Psoas muscle (tissue), 8 donors: ENCODE data around the gene TSPAN11. TPM values are rescaled to one million over a fixed set of nuclear protein-coding genes. Genes with fewer than 3 reads are reported as not detected.

Experiments used
- ATAC-seq, 4 donors: fragments of 200-7000 bp; cut with Tn5 transposase; one replicate each; pipeline ENCODE4 v1.9.1; 2020; ENCODE audit warnings: moderate library complexity in 3 of 4, mild to moderate bottlenecking in 2 of 4
- DNase-seq, 2 donors: peaks; one replicate each; pipeline ENCODE4 v3.0.0-alpha.2; 2020
- H3K27ac ChIP-seq: fragments of 200-600 bp; one replicate; pipeline ENCODE4 v1.8.0; 2022
- H3K27me3 ChIP-seq, 3 donors: fragments of 200-600 bp in 1 of 3; one replicate each; pipeline versions ENCODE4 v1.6.1 to v1.8.0; 2013 to 2022; ENCODE audit warnings: low read length in 2 of 3, mild to moderate bottlenecking in 2 of 3, moderate library complexity in 1 of 3; ENCODE audit not compliant: insufficient read depth in 3 of 3
- H3K36me3 ChIP-seq, 2 donors: fragments of 200-600 bp in 1 of 2; one replicate each; pipeline versions ENCODE4 v1.6.1 to v1.8.0; 2013 to 2022; ENCODE audit warnings: low read depth in 1 of 2, mild to moderate bottlenecking in 1 of 2, moderate library complexity in 1 of 2; ENCODE audit not compliant: insufficient read depth in 1 of 2
- H3K4me1 ChIP-seq: fragments of 200-600 bp; one replicate; pipeline ENCODE4 v1.8.0; 2022
- H3K4me3 ChIP-seq: fragments of 200-600 bp; one replicate; pipeline ENCODE4 v1.8.0; 2022; ENCODE audit warnings: mild to moderate bottlenecking
- H3K9me3 ChIP-seq: fragments of 200-600 bp; one replicate; pipeline ENCODE4 v1.8.0; 2022
- WGBS, 3 donors: extraction: QIAGEN DNeasy Blood & Tissue Kit; methylation state at CpG; one replicate each; pipeline versions ENCODE4 v1.1.6 to v1.1.7; 2013; 5-methylcytosine and 5-hydroxymethylcytosine counted together
- intact Hi-C, 2 donors: fragments of 100-400 bp; cut with DNase I; formaldehyde crosslinking; loops; one replicate each; pipeline versions ENCODE4 v1.11.0 to v1.14.2; 2022
- polyA plus RNA-seq, 3 donors: library from polyadenylated mRNA; stranded (reverse); fragments of 200-250 nt; gene quantifications; one replicate each; pipeline ENCODE4 v1.2.3, GENCODE V29; 2013
- total RNA-seq, 4 donors: library from RNA; stranded (reverse); fragmentation: NEBNext Ultra II Directional in 2 of 4; extraction: Animal tissue kit (Norgen Biotek cat#: 25700) in 2 of 4; gene quantifications; one replicate each; pipeline versions ENCODE4 v1.2.1 to v1.2.4, GENCODE V29; 2021 to 2023
- TF ChIP-seq, protein P1 (sequence below): fragments of 200-600 bp; IDR thresholded peaks from one replicate; pipeline ENCODE4 v1.8.0; 2022; ENCODE audit warnings: antibody characterized with exemption
- donor health status: healthy with polysubstance abuse.
- donor health status: DM: no; HTN: no; CAD: no; lungs with moderate emphysema.
- donor health status: Bipolar disorder and iron deficiency.
- donor health status: healthy.
- donor health status: DM: yes; HTN: yes; CAD: no.
- donor health status: DM: no; HTN: no; CAD: no.
- donor health status: DM: no; HTN: no; CAD: no.
- donor health status: DM: yes; HTN: yes; CAD: no.

The TSPAN11 gene
- total and polyA plus RNA-seq, 7 donors, result 0.05 to 0.24 (median 0.14) TPM; not detected in 1

DNA sequence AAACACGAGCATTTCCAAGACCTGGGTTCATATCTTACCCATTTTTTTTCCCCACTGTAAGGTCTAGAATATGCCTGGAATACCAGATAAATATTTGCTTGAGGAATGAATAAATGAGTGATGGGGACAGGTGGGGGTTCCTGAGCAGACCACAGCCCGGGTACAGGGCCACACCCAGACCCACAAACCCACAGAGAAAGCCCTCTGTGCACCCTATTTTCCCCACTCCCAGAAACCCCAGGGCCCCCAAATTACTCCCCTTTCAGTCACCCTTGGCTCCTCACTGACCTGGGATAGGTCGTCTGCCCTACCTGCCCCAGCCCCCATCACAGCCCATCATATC is 80.6 kb downstream of the TSPAN11 start:
- DNase-seq, result no peak
- Histone ChIP-seq H3K36me3 (no peaks in the 10 kb centered on the region), H3K9me3 (no peaks in the 10 kb centered on the region), H3K27me3 (peaks cover 0 to 1% (median 0%) of the 10 kb centered on the region in 3 donors), H3K27ac (no peak overlapping the region), H3K4me1 (no peaks in the 10 kb centered on the region), H3K4me3 (no peak overlapping the region)
- intact Hi-C loops, result no loop called here
- TF ChIP-seq, protein P1, sequence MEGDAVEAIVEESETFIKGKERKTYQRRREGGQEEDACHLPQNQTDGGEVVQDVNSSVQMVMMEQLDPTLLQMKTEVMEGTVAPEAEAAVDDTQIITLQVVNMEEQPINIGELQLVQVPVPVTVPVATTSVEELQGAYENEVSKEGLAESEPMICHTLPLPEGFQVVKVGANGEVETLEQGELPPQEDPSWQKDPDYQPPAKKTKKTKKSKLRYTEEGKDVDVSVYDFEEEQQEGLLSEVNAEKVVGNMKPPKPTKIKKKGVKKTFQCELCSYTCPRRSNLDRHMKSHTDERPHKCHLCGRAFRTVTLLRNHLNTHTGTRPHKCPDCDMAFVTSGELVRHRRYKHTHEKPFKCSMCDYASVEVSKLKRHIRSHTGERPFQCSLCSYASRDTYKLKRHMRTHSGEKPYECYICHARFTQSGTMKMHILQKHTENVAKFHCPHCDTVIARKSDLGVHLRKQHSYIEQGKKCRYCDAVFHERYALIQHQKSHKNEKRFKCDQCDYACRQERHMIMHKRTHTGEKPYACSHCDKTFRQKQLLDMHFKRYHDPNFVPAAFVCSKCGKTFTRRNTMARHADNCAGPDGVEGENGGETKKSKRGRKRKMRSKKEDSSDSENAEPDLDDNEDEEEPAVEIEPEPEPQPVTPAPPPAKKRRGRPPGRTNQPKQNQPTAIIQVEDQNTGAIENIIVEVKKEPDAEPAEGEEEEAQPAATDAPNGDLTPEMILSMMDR, result no peak
- no peak for ATAC-seq
- 73 to 82% (median 77%) methylated on average over 3 of the region's 3 CpGs for WGBS, 3 donors

DNA sequence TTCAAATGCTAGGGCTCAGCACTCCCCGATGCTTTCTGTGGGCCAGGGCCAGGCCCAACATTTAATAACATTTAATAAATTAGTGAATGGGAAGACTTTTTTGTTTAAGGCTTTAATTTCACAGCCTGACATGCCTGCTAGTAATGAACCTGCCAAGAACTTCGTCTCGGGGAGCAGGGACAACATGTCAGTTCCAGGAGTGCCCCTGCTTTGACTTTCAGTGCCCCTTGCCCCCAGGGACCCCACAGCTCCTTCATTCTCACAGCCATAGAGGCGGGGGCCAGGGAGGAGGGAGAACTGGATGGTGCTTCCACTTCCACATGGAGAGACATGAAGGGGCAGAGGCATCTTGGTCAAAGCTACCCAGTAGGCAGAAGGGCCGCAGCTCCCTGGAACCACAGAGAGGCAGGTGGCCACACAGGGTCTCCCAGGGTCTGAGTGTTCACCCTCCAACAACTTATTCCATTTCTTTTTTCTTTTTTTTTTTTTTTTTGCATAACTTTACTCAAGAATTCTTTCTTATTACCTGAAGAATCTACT is 81.2 kb downstream of the TSPAN11 start:
- ATAC-seq, result no peak
- Histone ChIP-seq H3K27ac (no peak overlapping the region), H3K27me3 (peaks cover 0 to 1% (median 0%) of the 10 kb centered on the region in 3 donors), H3K9me3 (no peaks in the 10 kb centered on the region), H3K4me3 (no peak overlapping the region), H3K36me3 (no peaks in the 10 kb centered on the region), H3K4me1 (no peaks in the 10 kb centered on the region)
- intact Hi-C loops, result no loop called here
- TF ChIP-seq, protein P1, result no peak
- 70 to 77% (median 72%) methylated on average over 5 of the region's 5 CpGs for WGBS, 3 donors
- no peak for DNase-seq

DNA sequence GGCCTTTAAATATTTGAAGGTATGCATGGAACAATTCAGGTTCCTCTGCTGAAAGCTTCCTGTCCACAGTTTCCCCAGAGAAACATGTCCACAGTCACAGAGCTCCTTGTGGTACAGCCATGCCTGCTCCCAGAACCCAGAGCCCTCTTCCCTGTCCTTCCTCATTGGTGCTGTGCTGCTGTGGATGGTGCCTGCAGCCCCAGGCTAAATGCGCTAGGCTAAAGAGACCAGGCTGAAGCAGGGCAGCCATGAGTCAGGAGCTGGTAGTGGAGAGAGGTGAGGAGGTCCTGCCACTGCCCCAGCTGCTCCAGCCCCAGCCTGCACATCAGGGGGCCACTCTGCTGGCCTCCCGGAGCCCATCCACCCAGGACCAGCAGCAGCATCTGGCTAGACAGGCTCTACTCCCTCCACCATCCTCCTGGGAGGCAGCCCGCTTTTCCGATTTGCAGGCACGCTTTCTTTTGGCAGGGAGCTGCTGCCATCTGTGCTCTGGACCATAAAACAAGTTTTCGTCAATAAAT is 81.8 kb downstream of the TSPAN11 start:
- no peaks in the 10 kb centered on the region for H3K4me1 ChIP-seq
- no peak overlapping the region for H3K27ac ChIP-seq
- intact Hi-C loops, result no loop called here
- no peaks in the 10 kb centered on the region for H3K36me3 ChIP-seq
- peaks cover 0 to 1% (median 0%) of the 10 kb centered on the region in 3 donors for H3K27me3 ChIP-seq
- no peak overlapping the region for H3K4me3 ChIP-seq
- DNase-seq (no peak), ATAC-seq (no peak)
- WGBS, 3 donors, result 59 to 76% (median 66%) methylated on average over 6 of the region's 6 CpGs
- TF ChIP-seq, protein P1, result no peak
- H3K9me3 ChIP-seq, result no peaks in the 10 kb centered on the region

DNA sequence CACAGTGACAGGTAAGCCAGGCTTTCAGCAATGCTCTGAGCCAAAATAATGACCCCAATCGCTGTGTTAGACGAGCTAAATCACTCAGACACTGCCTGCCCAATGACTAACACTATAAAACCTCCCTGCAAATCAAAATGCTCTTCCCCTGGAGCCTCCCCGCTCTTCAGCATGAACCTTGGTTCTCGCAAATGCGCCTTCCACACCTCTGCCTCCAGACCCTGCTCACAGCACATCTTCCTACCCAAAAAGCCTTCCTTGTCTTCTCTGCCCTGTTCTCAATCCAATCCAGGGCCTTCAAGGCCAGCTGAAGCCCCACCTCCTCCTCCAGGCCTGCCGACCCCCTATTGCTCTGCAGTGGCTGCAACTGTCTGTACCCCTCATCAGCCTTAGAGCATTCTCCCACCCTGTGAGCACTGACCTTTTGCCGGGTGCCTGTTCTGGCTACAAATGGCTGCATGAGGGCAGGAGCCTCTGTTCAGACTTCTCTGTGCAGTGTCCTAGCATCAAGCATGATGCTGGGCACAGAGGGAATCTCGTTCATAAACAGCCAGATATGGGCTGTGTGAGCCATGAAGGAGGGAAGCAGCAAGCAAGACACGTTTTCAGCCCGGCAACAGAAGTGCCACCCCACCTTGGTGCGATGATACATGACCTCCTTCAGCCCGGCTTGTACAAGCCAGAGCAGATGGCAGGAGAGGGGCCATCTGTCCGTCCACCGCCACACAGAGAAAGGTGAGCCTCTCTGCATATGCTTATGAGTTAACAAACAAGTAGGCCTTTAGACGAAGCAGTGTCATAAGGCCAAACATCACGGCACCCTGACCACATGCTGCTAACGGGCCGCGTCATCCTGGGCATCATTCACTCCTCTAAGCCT is 82.7 kb downstream of the TSPAN11 start:
- TF ChIP-seq, protein P1, result no peak
- no peak overlapping the region for H3K27ac ChIP-seq
- H3K4me1 ChIP-seq, result no peaks in the 10 kb centered on the region
- H3K27me3 ChIP-seq, result peaks cover 0 to 1% (median 0%) of the 10 kb centered on the region in 3 donors
- DNase-seq (no peak), ATAC-seq (no peak)
- WGBS, 3 donors, result 70 to 83% (median 82%) methylated on average over 19 of the region's 19 CpGs
- H3K9me3 ChIP-seq, result no peaks in the 10 kb centered on the region
- no peaks in the 10 kb centered on the region for H3K36me3 ChIP-seq
- intact Hi-C loops, result no loop called here
- no peak overlapping the region for H3K4me3 ChIP-seq
